Renal cortex interstitium (tissue), 15 donors: Measurements from ENCODE around the gene CCDC192. TPM values are rescaled to one million over a fixed set of nuclear protein-coding genes. Genes with fewer than 3 reads are reported as not detected.
"Not testable (repeated sequence)": the region's sequence is repeated elsewhere in the genome, so short reads cannot be mapped to it uniquely, and the experiment has no call there.

ENCODE experiments used
- DNase-seq, 11 donors: peaks; one replicate each; pipeline ENCODE4 v3.0.0-alpha.2; 2013; ENCODE audit warnings: low read depth in 9 of 11, low spot score in 4 of 11; ENCODE audit errors: extremely low read depth in 1 of 11
- long read RNA-seq, 16 experiments: transcript quantifications; one replicate each; lab custom pipeline, GENCODE V29; 2026
- polyA plus RNA-seq, 3 donors: library from polyadenylated mRNA; unstranded; fragments of 120-200 nt; gene quantifications; one replicate each; pipeline ENCODE4 v1.2.1, GENCODE V29; 2013; ENCODE audit not compliant: insufficient read length in 3 of 3

Gene CCDC192
- 1 to 10 TPM in 2 of 3 donors, under 1 TPM in 1; 0.93 to 1.3 (median 1.1) TPM for polyA plus RNA-seq
- long read RNA-seq, donor 1 = 0 reads
- long read RNA-seq, donor 2 = 0 reads
- long read RNA-seq, donor 3, partial matches to known transcripts = 5 of 5 reads
- long read RNA-seq, donor 3, other reads (novel, unspliced or antisense) = 0 of 5 reads
- long read RNA-seq, donor 4 = 0 reads
- long read RNA-seq, donor 5 = 0 reads
- long read RNA-seq, donor 6 = 0 reads
- long read RNA-seq, donor 7 = 0 reads
- long read RNA-seq, donor 8 = 0 reads
- long read RNA-seq, donor 9, partial matches to known transcripts = 0 of 5 reads
- long read RNA-seq, donor 9, other reads (novel, unspliced or antisense) = 5 of 5 reads
- long read RNA-seq, donor 10 = 0 reads
- long read RNA-seq, donor 11 = 0 reads
- long read RNA-seq, donor 12 = 0 reads
- long read RNA-seq, donor 13 = 0 reads
- long read RNA-seq, donor 14 = 0 reads
- long read RNA-seq, donor 15 = 0 reads
- long read RNA-seq, donor 16, partial matches to known transcripts = 0 of 16 reads
- long read RNA-seq, donor 16, other reads (novel, unspliced or antisense) = 16 of 16 reads

GRCh38 chr5:127702926-127703561 lies at the start of gene CCDC192:
CCDC192 (plus strand) TSS chr5:127703391; CDS start chr5:127703446, 55 bp downstream.
- DNase-seq = no peak

GRCh38 chr5:127656825-127657224 lies 46.4 kb upstream of the CCDC192 start:
- DNase-seq = no peak

GRCh38 chr5:127660047-127660733 lies 43.0 kb upstream of the CCDC192 start:
- peak in 3 of 11 donors; percentile 22 to 34 (median 32) for DNase-seq

- DNase-seq = no peak
Observed at GRCh38 chr5:127664093-127664492, 39.1 kb upstream of the CCDC192 start.

- no peak for DNase-seq
Observed at GRCh38 chr5:127665641-127666040, 37.5 kb upstream of the CCDC192 start.

GRCh38 chr5:127666043-127666716 lies 37.0 kb upstream of the CCDC192 start:
- DNase-seq = no peak

GRCh38 chr5:127667926-127668325 lies 35.3 kb upstream of the CCDC192 start:
- no peak for DNase-seq

GRCh38 chr5:127671218-127671617 lies 32.0 kb upstream of the CCDC192 start:
- no peak for DNase-seq

GRCh38 chr5:127673117-127673800 lies 29.9 kb upstream of the CCDC192 start:
- DNase-seq = no peak

- not testable (repeated sequence) for DNase-seq
Observed at GRCh38 chr5:127676951-127677350, 26.2 kb upstream of the CCDC192 start.

- not testable (repeated sequence) for DNase-seq
Observed at GRCh38 chr5:127679691-127680330, 23.4 kb upstream of the CCDC192 start.

- no peak for DNase-seq
Observed at GRCh38 chr5:127680595-127680994, 22.6 kb upstream of the CCDC192 start.

GRCh38 chr5:127683008-127683407 lies 20.2 kb upstream of the CCDC192 start:
- DNase-seq = no peak

GRCh38 chr5:127684726-127685467 lies 18.3 kb upstream of the CCDC192 start:
- DNase-seq = no peak

- no peak for DNase-seq
Observed at GRCh38 chr5:127685662-127686061, 17.5 kb upstream of the CCDC192 start.

GRCh38 chr5:127686424-127686823 lies 16.8 kb upstream of the CCDC192 start:
- DNase-seq = no peak

GRCh38 chr5:127694518-127695171 lies 8.5 kb upstream of the CCDC192 start:
- no peak for DNase-seq
